Gastrocnemius medialis (tissue), 4 donors: ENCODE measurements around the gene FBLN7. TPM values are rescaled to one million over a fixed set of nuclear protein-coding genes. Genes with fewer than 3 reads are reported as not detected.

Source experiments
- ATAC-seq, 2 donors: fragments of 150-250 bp; one replicate each; pipeline ENCODE4 v1.9.1; 2016
- DNase-seq, 2 donors: peaks; one replicate each; pipeline ENCODE4 v3.0.0-alpha.2; 2019
- H3K27ac ChIP-seq, 4 donors: fragments of 200-600 bp; sonication (generic); 1 replicate in 1 of 4; 2 replicates in 3 of 4; pipeline ENCODE4 v1.5.1; 2016 to 2018; ENCODE audit warnings: mild to moderate bottlenecking in 2 of 4, moderate library complexity in 1 of 4
- H3K27me3 ChIP-seq, 3 donors: fragments of 200-600 bp; sonication (generic) in 2 of 3; 1 replicate in 1 of 3; 2 replicates in 2 of 3; pipeline versions ENCODE4 v1.5.1 to v1.6.0; 2016 to 2019; ENCODE audit warnings: mild to moderate bottlenecking in 1 of 3, moderate library complexity in 1 of 3
- H3K36me3 ChIP-seq, 2 donors: fragments of 200-600 bp; sonication (generic) in 1 of 2; one replicate each; pipeline ENCODE4 v1.5.1; 2017 to 2018
- H3K4me1 ChIP-seq, 2 donors: fragments of 200-600 bp; sonication (generic) in 1 of 2; one replicate each; pipeline ENCODE4 v1.5.1; 2016 to 2017; ENCODE audit warnings: mild to moderate bottlenecking in 2 of 2
- H3K4me3 ChIP-seq, 4 donors: fragments of 200-600 bp; sonication (generic) in 3 of 4; 1 replicate in 1 of 4; 2 replicates in 3 of 4; pipeline ENCODE4 v1.5.1; 2016 to 2019; ENCODE audit warnings: mild to moderate bottlenecking in 2 of 4
- H3K9me3 ChIP-seq, 3 donors: fragments of 200-600 bp; sonication (generic) in 2 of 3; 1 replicate in 1 of 3; 2 replicates in 2 of 3; pipeline ENCODE4 v1.5.1; 2016 to 2019
- CTCF ChIP-seq, 5 experiments: fragments of 450-650 bp in 3 of 5; fragments of 200-600 bp in 2 of 5; sonication (generic) in 2 of 5; IDR thresholded peaks in 4 of 5; conservative IDR thresholded peaks in 1 of 5; 1 replicate in 4 of 5; 2 replicates in 1 of 5; pipeline ENCODE4 v1.5.1; 2016 to 2019; ENCODE audit warnings: antibody characterized with exemption in 5 of 5, mild to moderate bottlenecking in 3 of 5, moderate library complexity in 3 of 5
- POLR2A ChIP-seq, 2 donors: fragments of 450-650 bp; IDR thresholded peaks; one replicate each; pipeline ENCODE4 v1.6.1; 2017; ENCODE audit warnings: antibody characterized with exemption in 2 of 2, mild to moderate bottlenecking in 2 of 2, moderate library complexity in 2 of 2
- in situ Hi-C, 4 donors: fragments of 200-750 bp; cut with MboI; loops; one replicate each; pipeline versions ENCODE4 v1.15.0 to v1.8.0; 2017; ENCODE audit warnings: low sequenced_read_pairs in 4 of 4
- intact Hi-C: fragments of 100-400 bp; cut with DNase I; formaldehyde crosslinking; loops from one replicate; pipeline ENCODE4 v1.15.1; 2023; ENCODE audit warnings: low total_unique reads
- total RNA-seq, 4 donors: library from RNA; depleted of rRNA; stranded (reverse); fragments of >200 nt; gene quantifications; one replicate each; pipeline versions ENCODE4 v1.1.0 to v1.2.3, GENCODE V29; 2016

The FBLN7 gene
- total RNA-seq, 4 donors from 2014 or later = 0.41 to 3.3 (median 0.54) TPM

DNA sequence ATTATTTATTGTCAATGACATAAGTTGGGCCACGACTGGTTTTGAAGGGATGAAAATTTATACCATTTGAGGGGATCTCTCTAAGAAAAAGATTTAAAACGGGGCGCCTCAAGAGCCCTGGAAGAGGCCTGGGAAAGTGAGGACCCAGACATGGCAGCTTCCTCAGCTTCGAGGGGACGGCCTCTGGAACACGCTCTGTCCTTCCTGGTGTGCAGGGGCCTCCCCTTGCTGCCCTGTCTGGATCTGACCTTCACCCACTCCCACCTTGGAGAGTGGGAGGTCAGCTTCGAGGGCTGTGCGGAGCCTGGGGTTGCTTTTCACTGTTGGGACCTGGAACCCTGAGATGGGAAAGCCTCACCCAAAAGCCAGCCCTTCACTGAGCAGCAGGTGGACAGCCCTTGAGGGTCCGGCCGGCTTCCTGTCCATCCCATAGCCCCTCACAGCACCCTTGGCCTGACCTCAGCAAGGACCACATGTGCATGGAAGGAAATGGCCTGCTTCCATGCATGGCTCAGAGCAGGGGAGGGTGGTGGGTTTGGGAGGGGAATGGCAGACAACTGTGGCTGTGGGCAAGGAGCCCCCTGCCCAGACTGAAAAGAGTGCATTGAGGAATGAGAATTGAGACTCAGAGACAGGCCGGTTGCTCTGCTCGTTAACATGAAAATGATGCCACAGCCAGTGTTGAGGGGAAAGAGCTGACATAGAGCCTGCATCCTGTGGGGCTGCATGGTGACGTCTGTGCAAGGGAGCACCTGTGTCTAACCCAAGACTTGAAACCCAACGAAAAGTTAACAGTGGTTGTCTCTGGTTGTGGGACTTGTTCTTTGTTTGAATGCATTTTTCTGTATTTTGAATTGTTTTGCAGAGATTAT, 16.3 kb downstream of the FBLN7 start:
- DNase-seq = no peak
- Histone ChIP-seq H3K27me3 (peaks cover 0 to 13% (median 0%) of the 10 kb centered on the region in 3 donors), H3K36me3 (no peaks in the 10 kb centered on the region), H3K27ac (no peak overlapping the region), H3K4me3 (no peak overlapping the region), H3K4me1 (no peaks in the 10 kb centered on the region), H3K9me3 (no peaks in the 10 kb centered on the region)
- intact Hi-C loops = no loop called here
- TF ChIP-seq POLR2A (IDR thresholded peaks at IDR 0.05) (no peak), CTCF (IDR thresholded peaks at IDR 0.05 in 4 of 5, conservative IDR thresholded peaks at IDR 0.05 in 1 of 5) (no peak)
- ATAC-seq = no peak
- in situ Hi-C loops = no loop called here

GRCh38 chr2:112155331-112156151, 17.4 kb downstream of the FBLN7 start:
- H3K36me3 ChIP-seq = no peaks in the 10 kb centered on the region
- intact Hi-C loops (no loop called here), in situ Hi-C loops (no loop called here)
- DNase-seq = no peak
- H3K9me3 ChIP-seq = no peaks in the 10 kb centered on the region
- TF ChIP-seq POLR2A (IDR thresholded peaks at IDR 0.05) = no peak
- no peak for TF ChIP-seq CTCF (IDR thresholded peaks at IDR 0.05 in 4 of 5, conservative IDR thresholded peaks at IDR 0.05 in 1 of 5)
- ATAC-seq = no peak
- no peak overlapping the region for H3K27ac ChIP-seq
- no peaks in the 10 kb centered on the region for H3K4me1 ChIP-seq
- peaks cover 0 to 13% (median 0%) of the 10 kb centered on the region in 3 donors for H3K27me3 ChIP-seq
- H3K4me3 ChIP-seq = peak overlapping the region in 1 of 4 donors; percentile 20

- in situ Hi-C loops = no loop called here
- no peak for TF ChIP-seq CTCF (IDR thresholded peaks at IDR 0.05 in 4 of 5, conservative IDR thresholded peaks at IDR 0.05 in 1 of 5)
- no peak for TF ChIP-seq POLR2A (IDR thresholded peaks at IDR 0.05)
Observed at GRCh38 chr2:112156152-112156986, 18.2 kb downstream of the FBLN7 start.

GRCh38 chr2:112157472-112157871, 19.3 kb downstream of the FBLN7 start:
- no peaks in the 10 kb centered on the region for H3K36me3 ChIP-seq
- peaks cover 0 to 13% (median 0%) of the 10 kb centered on the region in 3 donors for H3K27me3 ChIP-seq
- no peaks in the 10 kb centered on the region for H3K9me3 ChIP-seq
- intact Hi-C loops = no loop called here
- in situ Hi-C loops = no loop called here
- DNase-seq (no peak), ATAC-seq (no peak)
- H3K4me1 ChIP-seq = no peaks in the 10 kb centered on the region
- no peak overlapping the region for H3K27ac ChIP-seq
- no peak for TF ChIP-seq CTCF (IDR thresholded peaks at IDR 0.05 in 4 of 5, conservative IDR thresholded peaks at IDR 0.05 in 1 of 5)
- TF ChIP-seq POLR2A (IDR thresholded peaks at IDR 0.05) = no peak
- no peak overlapping the region for H3K4me3 ChIP-seq

More at GRCh38 chr2:112156152-112156986, 18.2 kb downstream of the FBLN7 start:
- Histone ChIP-seq H3K36me3 (no peaks in the 10 kb centered on the region), H3K27me3 (peaks cover 0 to 13% (median 0%) of the 10 kb centered on the region in 3 donors), H3K4me1 (no peaks in the 10 kb centered on the region), H3K27ac (no peak overlapping the region), H3K4me3 (no peak overlapping the region), H3K9me3 (no peaks in the 10 kb centered on the region)
- ATAC-seq (no peak), DNase-seq (no peak)
- intact Hi-C loops = no loop called here
